ENCODE results near the gene ARHGAP27.
"Not testable (repeated sequence)": the region's sequence is repeated elsewhere in the genome, so short reads cannot be mapped to it uniquely, and the experiment has no call there.

DNA sequence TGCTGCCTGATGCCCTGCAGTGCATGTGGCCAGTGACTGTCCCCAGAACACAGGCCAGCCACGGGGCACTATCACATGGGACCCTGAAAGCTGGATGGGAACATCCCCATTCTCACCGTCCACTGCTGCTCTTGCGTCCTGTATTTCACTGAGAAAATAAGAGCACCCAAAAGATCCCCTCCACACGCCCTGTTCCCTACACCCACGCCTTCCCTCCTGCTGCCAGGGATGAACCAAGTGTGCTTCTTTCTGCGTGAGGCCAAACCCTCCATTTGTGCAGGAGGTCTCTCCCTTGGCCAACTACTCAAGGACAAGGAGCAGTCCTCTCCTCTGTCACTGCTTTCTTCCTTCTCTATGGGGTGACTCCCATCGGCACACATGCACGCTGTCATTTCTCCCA lies 21.7 kb upstream of the ARHGAP27 start:
- not testable (repeated sequence) for TF ChIP-seq CTCF, EZH2phosphoT487, EZH2 (IDR thresholded peaks at IDR 0.05)
